Lung (tissue), 12 donors: Measurements from ENCODE around the gene PRKCE. TPM values are rescaled to one million over a fixed set of nuclear protein-coding genes. Genes with fewer than 3 reads are reported as not detected.

Experiments used
- ATAC-seq: fragments of 200-7000 bp; cut with Tn5 transposase; one replicate; pipeline ENCODE4 v1.9.1; 2020; ENCODE audit warnings: moderate number of reproducible peaks; ENCODE audit not compliant: insufficient read depth, low FRiP score
- DNase-seq, 3 donors: peaks; one replicate each; pipeline ENCODE4 v3.0.0-alpha.2; 2013 to 2017
- H3K27ac ChIP-seq, 2 donors: one replicate each; pipeline ENCODE4 v1.5.1; 2013; ENCODE audit warnings: mild to moderate bottlenecking in 2 of 2, moderate library complexity in 2 of 2, control low read depth in 1 of 2, inconsistent platforms in 1 of 2, low read depth in 1 of 2, low read length in 1 of 2
- H3K27me3 ChIP-seq, 3 donors: one replicate each; pipeline ENCODE4 v1.5.1; 2013; ENCODE audit warnings: low read length in 2 of 3; ENCODE audit not compliant: control insufficient read depth in 3 of 3, insufficient read depth in 3 of 3
- H3K36me3 ChIP-seq, 4 donors: one replicate each; pipeline ENCODE4 v1.5.1; 2013; ENCODE audit warnings: low read length in 4 of 4, mild to moderate bottlenecking in 1 of 4, moderate library complexity in 1 of 4; ENCODE audit not compliant: control insufficient read depth in 4 of 4, insufficient read depth in 4 of 4
- H3K4me1 ChIP-seq, 5 donors: one replicate each; pipeline ENCODE4 v1.5.1; 2013; ENCODE audit warnings: low read length in 5 of 5, mild to moderate bottlenecking in 2 of 5, moderate library complexity in 1 of 5; ENCODE audit not compliant: control insufficient read depth in 5 of 5, insufficient read depth in 5 of 5
- H3K4me3 ChIP-seq: one replicate; pipeline ENCODE4 v1.5.1; 2013; ENCODE audit warnings: mild to moderate bottlenecking, control low read depth, moderate library complexity
- H3K9ac ChIP-seq, 2 donors: one replicate each; pipeline ENCODE4 v1.5.1; 2013; ENCODE audit warnings: low read length in 2 of 2, control low read depth in 1 of 2; ENCODE audit not compliant: insufficient read depth in 1 of 2
- H3K9me3 ChIP-seq, 4 donors: one replicate each; pipeline ENCODE4 v1.5.1; 2013; ENCODE audit warnings: low read length in 3 of 4, mild to moderate bottlenecking in 1 of 4, moderate library complexity in 1 of 4; ENCODE audit not compliant: control insufficient read depth in 4 of 4, insufficient read depth in 3 of 4
- CTCF ChIP-seq: IDR thresholded peaks from 2 replicates; pipeline ENCODE4 v1.5.1; 2012; ENCODE audit warnings: mild to moderate bottlenecking; ENCODE audit errors: control extremely low read depth, extremely low read depth
- WGBS, 2 donors: extraction: QIAGEN DNeasy Blood & Tissue Kit; methylation state at CpG; one replicate each; pipeline ENCODE4 v1.1.7; 2013; 5-methylcytosine and 5-hydroxymethylcytosine counted together
- polyA plus RNA-seq, 2 donors: library from polyadenylated mRNA; stranded (reverse); fragments of 200-250 nt; gene quantifications; one replicate each; pipeline ENCODE4 v1.2.1, GENCODE V29; 2013
- total RNA-seq, 2 donors: library from RNA; depleted of rRNA in 1 of 2; stranded (reverse); fragments of >200 nt in 1 of 2; gene quantifications; one replicate each; pipeline ENCODE4 v1.2.1, GENCODE V29; 2014 to 2021
- donor health status: control.
- donor health status: control.
- donor health status: Bipolar disorder and iron deficiency.
- donor health status: healthy.
- donor health status: DM: yes; HTN: yes; CAD: no.

The PRKCE gene
- total and polyA plus RNA-seq, 4 donors, result 12.5 to 82.2 (median 32.1) TPM

GRCh38 chr2:45951025-45951727 is 299.7 kb downstream of the PRKCE start:
- no peak overlapping the region for H3K9ac ChIP-seq
- no peak overlapping the region for H3K4me3 ChIP-seq
- H3K27me3 ChIP-seq, result no peaks in the 10 kb centered on the region
- TF ChIP-seq CTCF, result no peak
- DNase-seq, result no peak
- peaks cover 0 to 26% (median 5%) of the 10 kb centered on the region in 5 donors for H3K4me1 ChIP-seq
- ATAC-seq, result no peak
- H3K9me3 ChIP-seq, result no peaks in the 10 kb centered on the region
- H3K36me3 ChIP-seq, result no peaks in the 10 kb centered on the region
- no peak overlapping the region for H3K27ac ChIP-seq
- WGBS, 2 donors, result 68 to 88% methylated on average over 7 of the region's 7 CpGs

GRCh38 chr2:45952591-45952990 is 301.1 kb downstream of the PRKCE start:
- no peaks in the 10 kb centered on the region for H3K36me3 ChIP-seq
- TF ChIP-seq CTCF, result no peak
- H3K27ac ChIP-seq, result no peak overlapping the region
- H3K4me1 ChIP-seq, result peaks cover 0 to 26% (median 3%) of the 10 kb centered on the region in 5 donors
- H3K9me3 ChIP-seq, result no peaks in the 10 kb centered on the region
- no peak overlapping the region for H3K9ac ChIP-seq
- 93 to 95% methylated on average over 4 of the region's 4 CpGs for WGBS, 2 donors
- DNase-seq (no peak), ATAC-seq (no peak)
- no peak overlapping the region for H3K4me3 ChIP-seq
- H3K27me3 ChIP-seq, result no peaks in the 10 kb centered on the region

GRCh38 chr2:45953376-45954027 is 302.0 kb downstream of the PRKCE start:
- H3K36me3 ChIP-seq, result no peaks in the 10 kb centered on the region
- WGBS, 2 donors, result 89 to 91% methylated on average over 11 of the region's 11 CpGs
- ATAC-seq (no peak), DNase-seq (no peak)
- H3K4me3 ChIP-seq, result no peak overlapping the region
- H3K9ac ChIP-seq, result no peak overlapping the region
- no peaks in the 10 kb centered on the region for H3K9me3 ChIP-seq
- no peaks in the 10 kb centered on the region for H3K27me3 ChIP-seq
- no peak for TF ChIP-seq CTCF
- H3K4me1 ChIP-seq, result peaks cover 0 to 26% (median 3%) of the 10 kb centered on the region in 5 donors
- H3K27ac ChIP-seq, result no peak overlapping the region
